Tibial nerve (tissue), 4 donors: Measurements from ENCODE around the gene PRG2. TPM values are rescaled to one million over a fixed set of nuclear protein-coding genes. Genes with fewer than 3 reads are reported as not detected.
A peak's percentile ranks its signal among the peaks of the same experiment; 100 is the strongest.

Experiments used
- DNase-seq, 2 donors: peaks; one replicate each; pipeline ENCODE4 v3.0.0-alpha.2; 2019; ENCODE audit warnings: low spot score in 2 of 2
- H3K27ac ChIP-seq, 4 donors: fragments of 200-600 bp; sonication (generic) in 3 of 4; one replicate each; pipeline ENCODE4 v1.5.1; 2017 to 2019; ENCODE audit warnings: mild to moderate bottlenecking in 1 of 4
- H3K27me3 ChIP-seq, 2 donors: fragments of 200-600 bp; sonication (generic) in 1 of 2; one replicate each; pipeline versions ENCODE4 v1.5.1 to v1.6.0; 2017 to 2019
- H3K36me3 ChIP-seq, 3 donors: fragments of 200-600 bp; sonication (generic); one replicate each; pipeline ENCODE4 v1.5.1; 2018 to 2019
- H3K4me1 ChIP-seq, 4 donors: fragments of 200-600 bp; sonication (generic) in 3 of 4; one replicate each; pipeline ENCODE4 v1.5.1; 2017 to 2019
- H3K4me3 ChIP-seq, 4 donors: fragments of 200-600 bp; sonication (generic) in 3 of 4; one replicate each; pipeline ENCODE4 v1.5.1; 2017 to 2019; ENCODE audit warnings: mild to moderate bottlenecking in 1 of 4, moderate library complexity in 1 of 4
- H3K9me3 ChIP-seq, 4 donors: fragments of 200-600 bp; sonication (generic) in 3 of 4; one replicate each; pipeline ENCODE4 v1.5.1; 2017 to 2019
- EP300 ChIP-seq, 2 donors: sonication (generic); formaldehyde crosslinking; IDR thresholded peaks; one replicate each; pipeline ENCODE4 v1.6.1; 2017; ENCODE audit warnings: antibody characterized with exemption in 2 of 2, mild to moderate bottlenecking in 1 of 2
- POLR2A ChIP-seq, 2 donors: fragments of 450-650 bp; IDR thresholded peaks; one replicate each; pipeline ENCODE4 v1.6.1; 2017; ENCODE audit warnings: antibody characterized with exemption in 2 of 2, mild to moderate bottlenecking in 2 of 2, moderate library complexity in 2 of 2
- WGBS, 2 donors: methylation state at CpG; one replicate each; pipeline ENCODE4 v1.1.5; 2018; 5-methylcytosine and 5-hydroxymethylcytosine counted together
- total RNA-seq, 4 donors: library from RNA; depleted of rRNA; stranded (reverse); fragments of >200 nt; gene quantifications; one replicate each; pipeline ENCODE4 v1.1.0, GENCODE V29; 2016
- TF ChIP-seq, protein P1 (sequence below), 5 experiments: fragments of 200-600 bp in 3 of 5; fragments of 450-650 bp in 2 of 5; sonication (generic) in 3 of 5; IDR thresholded peaks; one replicate each; pipeline ENCODE4 v1.5.1; 2016 to 2019; ENCODE audit warnings: antibody characterized with exemption in 5 of 5, mild to moderate bottlenecking in 3 of 5, moderate library complexity in 2 of 5

The PRG2 gene
- total RNA-seq, 4 donors from 2014 or later, result 0.39 TPM; not detected in 3

GRCh38 chr11:57348052-57348451, 42.4 kb downstream of the PRG2 start:
- 66 to 74% methylated on average over 7 of the region's 7 CpGs for WGBS, 2 donors
- Histone ChIP-seq H3K36me3 (no peaks in the 10 kb centered on the region), H3K4me1 (peaks cover 0 to 14% (median 2%) of the 10 kb centered on the region in 4 donors), H3K9me3 (no peaks in the 10 kb centered on the region), H3K27me3 (no peaks in the 10 kb centered on the region), H3K4me3 (no peak overlapping the region), H3K27ac (no peak overlapping the region)
- no peak for TF ChIP-seq POLR2A (IDR thresholded peaks at IDR 0.05)
- no peak for TF ChIP-seq EP300 (IDR thresholded peaks at IDR 0.05)
- TF ChIP-seq, protein P1, sequence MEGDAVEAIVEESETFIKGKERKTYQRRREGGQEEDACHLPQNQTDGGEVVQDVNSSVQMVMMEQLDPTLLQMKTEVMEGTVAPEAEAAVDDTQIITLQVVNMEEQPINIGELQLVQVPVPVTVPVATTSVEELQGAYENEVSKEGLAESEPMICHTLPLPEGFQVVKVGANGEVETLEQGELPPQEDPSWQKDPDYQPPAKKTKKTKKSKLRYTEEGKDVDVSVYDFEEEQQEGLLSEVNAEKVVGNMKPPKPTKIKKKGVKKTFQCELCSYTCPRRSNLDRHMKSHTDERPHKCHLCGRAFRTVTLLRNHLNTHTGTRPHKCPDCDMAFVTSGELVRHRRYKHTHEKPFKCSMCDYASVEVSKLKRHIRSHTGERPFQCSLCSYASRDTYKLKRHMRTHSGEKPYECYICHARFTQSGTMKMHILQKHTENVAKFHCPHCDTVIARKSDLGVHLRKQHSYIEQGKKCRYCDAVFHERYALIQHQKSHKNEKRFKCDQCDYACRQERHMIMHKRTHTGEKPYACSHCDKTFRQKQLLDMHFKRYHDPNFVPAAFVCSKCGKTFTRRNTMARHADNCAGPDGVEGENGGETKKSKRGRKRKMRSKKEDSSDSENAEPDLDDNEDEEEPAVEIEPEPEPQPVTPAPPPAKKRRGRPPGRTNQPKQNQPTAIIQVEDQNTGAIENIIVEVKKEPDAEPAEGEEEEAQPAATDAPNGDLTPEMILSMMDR (IDR thresholded peaks at IDR 0.05), result no peak
- no peak for DNase-seq

DNA sequence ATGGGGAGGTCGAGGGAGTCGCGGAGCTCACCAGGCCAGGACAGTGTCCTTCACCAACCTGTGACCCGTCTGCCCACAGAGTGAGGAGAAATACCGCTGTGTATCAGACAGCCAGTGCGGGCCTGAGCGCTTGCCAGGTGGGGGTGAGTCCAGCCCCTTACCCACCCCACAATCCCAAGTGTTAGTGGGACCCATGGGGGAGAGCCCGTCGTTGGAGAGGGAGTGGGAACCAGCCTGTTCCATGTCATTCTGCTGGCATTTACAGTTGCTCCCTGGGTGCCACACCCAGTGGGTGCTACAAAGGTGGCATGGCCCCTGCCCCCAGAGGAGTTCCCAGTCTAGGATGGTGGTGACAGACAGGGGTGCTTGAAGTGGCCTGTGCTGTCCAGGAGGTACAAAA, 43.1 kb downstream of the PRG2 start:
- TF ChIP-seq EP300 (IDR thresholded peaks at IDR 0.05) (no peak), POLR2A (IDR thresholded peaks at IDR 0.05) (no peak)
- TF ChIP-seq, protein P1 (IDR thresholded peaks at IDR 0.05), result no peak
- no peak for DNase-seq
- WGBS, 2 donors, result 82 to 84% methylated on average over 5 to 9 of the region's 9 CpGs
- Histone ChIP-seq H3K4me1 (peaks cover 0 to 14% (median 2%) of the 10 kb centered on the region in 4 donors), H3K4me3 (no peak overlapping the region), H3K27ac (no peak overlapping the region), H3K9me3 (no peaks in the 10 kb centered on the region), H3K36me3 (no peaks in the 10 kb centered on the region), H3K27me3 (no peaks in the 10 kb centered on the region)

DNA sequence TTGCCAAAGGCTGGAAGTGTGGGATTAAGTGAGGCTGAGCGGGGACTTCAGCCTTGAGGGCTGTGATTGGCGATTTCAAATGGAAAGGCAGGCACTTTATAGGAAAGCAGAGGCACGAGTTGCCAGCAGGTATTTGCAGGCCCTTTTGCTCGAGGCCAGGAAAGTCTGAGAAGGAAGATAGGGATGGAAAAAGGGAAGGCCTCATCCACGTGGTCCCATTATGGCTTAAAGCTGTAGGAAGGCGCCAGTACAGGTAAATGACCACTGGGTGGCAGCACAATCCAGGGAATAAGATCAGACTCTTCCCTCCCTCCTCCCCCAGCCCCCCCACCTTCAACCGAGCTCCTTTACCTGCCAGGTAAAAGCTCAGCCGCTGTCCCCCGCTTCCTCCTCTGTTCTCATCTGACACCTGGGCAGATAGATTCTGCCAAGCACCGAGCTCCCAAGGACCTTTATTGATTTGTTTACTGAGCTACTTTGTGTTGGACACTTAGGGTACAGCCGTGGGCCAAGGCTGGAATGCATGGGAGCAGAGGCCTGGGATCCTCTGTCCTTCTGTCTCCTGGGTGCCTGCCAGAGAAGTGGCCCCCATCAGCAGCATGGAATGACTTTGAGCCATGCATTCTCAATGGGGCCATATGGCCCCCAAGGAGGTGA, 44.8 kb downstream of the PRG2 start:
- H3K27me3 ChIP-seq, result no peaks in the 10 kb centered on the region
- no peaks in the 10 kb centered on the region for H3K36me3 ChIP-seq
- no peak overlapping the region for H3K4me3 ChIP-seq
- WGBS, 2 donors, result 18% methylated on average over 11 of the region's 11 CpGs
- DNase-seq, result peak; percentile 62 to 86
- TF ChIP-seq, protein P1 (IDR thresholded peaks at IDR 0.05), result peak; percentile 47 to 82 (median 71)
- TF ChIP-seq POLR2A (IDR thresholded peaks at IDR 0.05), result no peak
- H3K4me1 ChIP-seq, result peaks cover 0 to 14% (median 2%) of the 10 kb centered on the region in 4 donors
- no peaks in the 10 kb centered on the region for H3K9me3 ChIP-seq
- no peak overlapping the region for H3K27ac ChIP-seq

DNA sequence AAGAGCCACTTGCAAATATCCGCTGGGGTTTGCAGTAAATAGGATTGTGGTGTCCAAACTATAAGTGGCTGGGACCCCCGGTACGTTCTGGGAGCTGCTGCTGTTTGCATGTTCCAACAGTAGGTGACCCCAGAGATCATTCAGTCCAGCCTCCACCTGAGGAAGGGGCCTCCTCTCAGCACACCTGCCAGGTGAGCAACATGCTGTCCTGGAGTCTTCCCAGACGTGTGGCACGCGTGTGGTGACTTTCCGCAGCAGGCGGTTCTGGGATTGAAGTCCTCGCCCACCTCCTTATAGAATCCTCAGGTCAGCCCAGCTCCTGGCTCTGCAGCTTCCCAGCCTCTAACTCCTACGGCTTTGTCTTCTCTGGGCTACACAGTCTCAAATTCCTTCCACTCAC, 45.6 kb downstream of the PRG2 start:
- DNase-seq, result no peak
- H3K27ac ChIP-seq, result no peak overlapping the region
- peaks cover 0 to 12% (median 2%) of the 10 kb centered on the region in 4 donors for H3K4me1 ChIP-seq
- no peaks in the 10 kb centered on the region for H3K9me3 ChIP-seq
- H3K27me3 ChIP-seq, result no peaks in the 10 kb centered on the region
- no peak for TF ChIP-seq POLR2A (IDR thresholded peaks at IDR 0.05)
- H3K36me3 ChIP-seq, result no peaks in the 10 kb centered on the region
- 85 to 86% methylated on average over 10 of the region's 10 CpGs for WGBS, 2 donors
- H3K4me3 ChIP-seq, result no peak overlapping the region

- H3K27me3 ChIP-seq, result no peaks in the 10 kb centered on the region
- H3K36me3 ChIP-seq, result no peaks in the 10 kb centered on the region
- H3K4me3 ChIP-seq, result no peak overlapping the region
- H3K4me1 ChIP-seq, result peaks cover 0 to 6% (median 0%) of the 10 kb centered on the region in 4 donors
- 59 to 64% methylated on average over 7 of the region's 7 CpGs for WGBS, 2 donors
- H3K9me3 ChIP-seq, result no peaks in the 10 kb centered on the region
- TF ChIP-seq, protein P1 (IDR thresholded peaks at IDR 0.05), result no peak
- no peak for TF ChIP-seq EP300 (IDR thresholded peaks at IDR 0.05)
- DNase-seq, result no peak
- no peak overlapping the region for H3K27ac ChIP-seq
These were observed 46.6 kb downstream of the PRG2 start for GRCh38 chr11:57343825-57344224.
